NCI-H345 treated with DMSO at 0.1 percent for 48 hours (cell line): Measurements from ENCODE around the gene CAND2.
"Not testable (repeated sequence)": the region's sequence is repeated elsewhere in the genome, so short reads cannot be mapped to it uniquely, and the experiment has no call there.

Experiments
- DNase-seq: peaks from one replicate; lab custom pipeline; 2025; ENCODE audit not compliant: unreplicated experiment; lab: John Stamatoyannopoulos, UW

CAND2 gene

GRCh38 chr3:12854565-12854964 lies 58.1 kb downstream of the CAND2 start:
- no peak for DNase-seq

- no peak for DNase-seq
Observed at GRCh38 chr3:12856626-12857025, 60.1 kb downstream of the CAND2 start.

GRCh38 chr3:12859840-12860239 lies 63.4 kb downstream of the CAND2 start:
- no peak for DNase-seq

GRCh38 chr3:12861611-12862010 lies 65.1 kb downstream of the CAND2 start:
- DNase-seq, result no peak

- no peak for DNase-seq
Observed at GRCh38 chr3:12862387-12862786, 65.9 kb downstream of the CAND2 start.

GRCh38 chr3:12865271-12865670 lies 68.8 kb downstream of the CAND2 start:
- no peak for DNase-seq

- no peak for DNase-seq
Observed at GRCh38 chr3:12866836-12867235, 70.4 kb downstream of the CAND2 start.

- peak; percentile 38 for DNase-seq
Observed at GRCh38 chr3:12868039-12869034, 71.9 kb downstream of the CAND2 start.

GRCh38 chr3:12869035-12869621 lies 72.6 kb downstream of the CAND2 start:
- no peak for DNase-seq

GRCh38 chr3:12870942-12871341 lies 74.5 kb downstream of the CAND2 start:
- DNase-seq, result no peak

GRCh38 chr3:12871404-12871983 lies 75.0 kb downstream of the CAND2 start:
- no peak for DNase-seq

- DNase-seq, result no peak
Observed at GRCh38 chr3:12875857-12876836, 79.7 kb downstream of the CAND2 start.

- DNase-seq, result no peak
Observed at GRCh38 chr3:12877040-12877439, 80.6 kb downstream of the CAND2 start.

- no peak for DNase-seq
Observed at GRCh38 chr3:12878141-12878574, 81.7 kb downstream of the CAND2 start.

- DNase-seq, result not testable (repeated sequence)
Observed at GRCh38 chr3:12878758-12879157, 82.3 kb downstream of the CAND2 start.

GRCh38 chr3:12879191-12879815 lies 82.8 kb downstream of the CAND2 start:
- DNase-seq, result no peak

GRCh38 chr3:12881858-12882257 lies 85.4 kb downstream of the CAND2 start:
- DNase-seq, result not testable (repeated sequence)

GRCh38 chr3:12882336-12883310 lies 86.1 kb downstream of the CAND2 start:
- no peak for DNase-seq

GRCh38 chr3:12884186-12884680 lies 87.8 kb downstream of the CAND2 start:
- no peak for DNase-seq
